Neural cell (in vitro differentiated cells): ENCODE measurements around the gene EXOC8. TPM values are rescaled to one million over a fixed set of nuclear protein-coding genes. Genes with fewer than 3 reads are reported as not detected.

Experiments used
- H2AFZ ChIP-seq: fragments of 200-600, 300-800 bp; sonication (generic), shearing (Covaris generic); 2 replicates; pipeline ENCODE4 v1.6.0; 2014; ENCODE audit warnings: low read depth, mild to moderate bottlenecking, antibody characterized with exemption, low read length, moderate library complexity
- H3F3A ChIP-seq: fragments of 200-600 bp; shearing (Covaris generic); 2 replicates; pipeline ENCODE4 v1.6.1; 2016; ENCODE audit warnings: mild to moderate bottlenecking, moderate library complexity, mixed read lengths, antibody characterized with exemption, low read length; ENCODE audit not compliant: insufficient read depth, poor library complexity, severe bottlenecking
- H3K27ac ChIP-seq: fragments of 200-600, 300-800 bp; sonication (generic), shearing (Covaris generic); 2 replicates; pipeline ENCODE4 v1.5.1; 2014; ENCODE audit warnings: mild to moderate bottlenecking, low read length, moderate library complexity
- H3K27me3 ChIP-seq: fragments of 300-800, 200-600 bp; sonication (generic), shearing (Covaris generic); 2 replicates; pipeline ENCODE4 v1.6.0; 2014; ENCODE audit warnings: mild to moderate bottlenecking, low read depth, low read length, moderate library complexity; ENCODE audit not compliant: insufficient read depth
- H3K36me3 ChIP-seq: fragments of 300-800, 200-600 bp; sonication (generic), shearing (Covaris generic); 2 replicates; pipeline ENCODE4 v1.5.1; 2014; ENCODE audit warnings: mild to moderate bottlenecking, antibody characterized with exemption, low read length, moderate library complexity; ENCODE audit not compliant: insufficient read depth
- H3K4me2 ChIP-seq: fragments of 300-800, 200-600 bp; sonication (generic), shearing (Covaris generic); 2 replicates; pipeline ENCODE4 v1.6.0; 2014; ENCODE audit warnings: mild to moderate bottlenecking, low read length
- H3K4me3 ChIP-seq: fragments of 300-800, 200-600 bp; sonication (generic), shearing (Covaris generic); 2 replicates; pipeline ENCODE4 v1.5.1; 2014; ENCODE audit warnings: mild to moderate bottlenecking, low read length, moderate library complexity
- H3K79me2 ChIP-seq: fragments of 200-600 bp; shearing (Covaris generic); replicated peaks from 2 replicates; pipeline ENCODE4 v1.6.0; 2014; ENCODE audit warnings: mild to moderate bottlenecking, low read length, moderate library complexity; ENCODE audit not compliant: insufficient read depth
- H3K9ac ChIP-seq: fragments of 300-800, 200-600 bp; sonication (generic), shearing (Covaris generic); 2 replicates; pipeline ENCODE4 v1.6.1; 2016; ENCODE audit warnings: mild to moderate bottlenecking, low read length, mixed read lengths
- H3K9me2 ChIP-seq: fragments of 200-600 bp; shearing (Covaris generic); 2 replicates; pipeline ENCODE4 v1.6.1; 2016; ENCODE audit warnings: mild to moderate bottlenecking, low read length, mixed read lengths; ENCODE audit not compliant: insufficient read depth
- H3K9me3 ChIP-seq: fragments of 200-600, 300-800 bp; sonication (generic), shearing (Covaris generic); 2 replicates; pipeline ENCODE4 v1.6.1; 2016; ENCODE audit warnings: mild to moderate bottlenecking, mixed run types, low read length, moderate library complexity, mixed read lengths
- H4K20me1 ChIP-seq: fragments of 200-600 bp; shearing (Covaris generic); 2 replicates; pipeline ENCODE4 v1.6.1; 2016; ENCODE audit warnings: mild to moderate bottlenecking, mixed run types; ENCODE audit not compliant: insufficient read depth
- EP300 ChIP-seq: fragments of 450-650 bp; conservative IDR thresholded peaks from 2 replicates; pipeline ENCODE4 v1.6.1; 2014; ENCODE audit warnings: antibody characterized with exemption, mild to moderate bottlenecking, moderate library complexity; ENCODE audit not compliant: poor library complexity, severe bottlenecking
- EZH2 ChIP-seq: fragments of 200-600, 300-800 bp; shearing (Covaris generic), sonication (generic); IDR thresholded peaks from 2 replicates; pipeline ENCODE4 v1.6.1; 2014; ENCODE audit warnings: antibody characterized with exemption, low read length, borderline replicate concordance, mild to moderate bottlenecking; ENCODE audit not compliant: insufficient read depth, poor library complexity, severe bottlenecking
- MXI1 ChIP-seq: fragments of 450-650 bp; conservative IDR thresholded peaks from 2 replicates; pipeline ENCODE4 v1.6.1; 2014; ENCODE audit warnings: antibody characterized with exemption, mild to moderate bottlenecking; ENCODE audit not compliant: poor library complexity, severe bottlenecking
- POLR2AphosphoS5 ChIP-seq: IDR thresholded peaks from 2 replicates; pipeline ENCODE4 v1.6.1; 2012
- RAD21 ChIP-seq: fragments of 450-650 bp; conservative IDR thresholded peaks from 2 replicates; pipeline ENCODE4 v1.6.1; 2014; ENCODE audit warnings: antibody characterized with exemption, mild to moderate bottlenecking, moderate library complexity
- REST ChIP-seq: IDR thresholded peaks from 2 replicates; pipeline ENCODE4 v1.6.1; 2012; ENCODE audit warnings: borderline replicate concordance
- SMC3 ChIP-seq: fragments of 450-650 bp; conservative IDR thresholded peaks from 2 replicates; pipeline ENCODE4 v1.6.1; 2014; ENCODE audit warnings: antibody characterized with exemption, mild to moderate bottlenecking, moderate library complexity; ENCODE audit not compliant: poor library complexity
- TAF1 ChIP-seq: IDR thresholded peaks from 2 replicates; pipeline ENCODE4 v1.6.1; 2012; ENCODE audit warnings: low read depth
- polyA plus RNA-seq: library from polyadenylated mRNA; depleted of rRNA; stranded (reverse); fragments of >200 nt; gene quantifications from 2 replicates; pipeline ENCODE4 v1.2.3, GENCODE V29; 2014
- TF ChIP-seq, protein P1 (sequence below): fragments of 450-650 bp; IDR thresholded peaks from 2 replicates; pipeline ENCODE4 v1.5.1; 2014; ENCODE audit warnings: antibody characterized with exemption, mild to moderate bottlenecking, moderate library complexity; ENCODE audit not compliant: poor library complexity, severe bottlenecking

EXOC8 gene
- polyA plus RNA-seq, 1 donor from 2014 or later, result 12.9 TPM

DNA sequence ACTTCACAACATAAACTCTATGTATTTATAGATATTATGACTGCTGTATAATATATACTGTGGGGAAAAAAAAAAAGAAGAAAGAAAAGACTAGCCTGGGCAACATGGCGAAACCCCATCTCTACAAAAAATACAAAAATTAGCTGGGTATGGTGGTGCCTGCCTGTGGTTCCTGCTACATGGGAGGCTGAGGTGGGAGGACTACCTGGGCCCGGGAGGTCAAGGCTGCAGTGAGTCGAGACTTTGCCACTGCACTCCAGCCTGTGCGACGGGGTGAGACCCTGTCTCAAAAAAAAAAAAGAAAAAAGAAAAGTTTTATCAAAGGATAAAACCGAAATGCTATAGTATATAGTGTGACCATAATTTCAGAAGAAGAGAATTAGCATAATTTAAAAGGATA, 2.7 kb downstream of the EXOC8 start:
- H3K36me3 ChIP-seq, result no peaks in the 10 kb centered on the region
- H3F3A ChIP-seq, result peaks cover 7% of the 10 kb centered on the region
- no peak overlapping the region for H3K9ac ChIP-seq
- H3K27ac ChIP-seq, result no peak overlapping the region
- H2AFZ ChIP-seq, result no peak overlapping the region
- H4K20me1 ChIP-seq, result peaks cover 3% of the 10 kb centered on the region
- no peaks in the 10 kb centered on the region for H3K27me3 ChIP-seq
- H3K79me2 ChIP-seq, result peaks cover 57% of the 10 kb centered on the region
- peak overlapping the region; percentile 99 for H3K4me2 ChIP-seq
- H3K4me3 ChIP-seq, result peak overlapping the region; percentile 85
- no peak for TF ChIP-seq EP300
- no peak for TF ChIP-seq REST
- no peak for TF ChIP-seq SMC3
- no peak for TF ChIP-seq EZH2
- no peak for TF ChIP-seq POLR2AphosphoS5
- TF ChIP-seq RAD21, result no peak
- TF ChIP-seq MXI1, result no peak
- TF ChIP-seq, protein P1, sequence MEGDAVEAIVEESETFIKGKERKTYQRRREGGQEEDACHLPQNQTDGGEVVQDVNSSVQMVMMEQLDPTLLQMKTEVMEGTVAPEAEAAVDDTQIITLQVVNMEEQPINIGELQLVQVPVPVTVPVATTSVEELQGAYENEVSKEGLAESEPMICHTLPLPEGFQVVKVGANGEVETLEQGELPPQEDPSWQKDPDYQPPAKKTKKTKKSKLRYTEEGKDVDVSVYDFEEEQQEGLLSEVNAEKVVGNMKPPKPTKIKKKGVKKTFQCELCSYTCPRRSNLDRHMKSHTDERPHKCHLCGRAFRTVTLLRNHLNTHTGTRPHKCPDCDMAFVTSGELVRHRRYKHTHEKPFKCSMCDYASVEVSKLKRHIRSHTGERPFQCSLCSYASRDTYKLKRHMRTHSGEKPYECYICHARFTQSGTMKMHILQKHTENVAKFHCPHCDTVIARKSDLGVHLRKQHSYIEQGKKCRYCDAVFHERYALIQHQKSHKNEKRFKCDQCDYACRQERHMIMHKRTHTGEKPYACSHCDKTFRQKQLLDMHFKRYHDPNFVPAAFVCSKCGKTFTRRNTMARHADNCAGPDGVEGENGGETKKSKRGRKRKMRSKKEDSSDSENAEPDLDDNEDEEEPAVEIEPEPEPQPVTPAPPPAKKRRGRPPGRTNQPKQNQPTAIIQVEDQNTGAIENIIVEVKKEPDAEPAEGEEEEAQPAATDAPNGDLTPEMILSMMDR, result no peak
- no peak for TF ChIP-seq TAF1
- no peaks in the 10 kb centered on the region for H3K9me2 ChIP-seq
- no peaks in the 10 kb centered on the region for H3K9me3 ChIP-seq

DNA sequence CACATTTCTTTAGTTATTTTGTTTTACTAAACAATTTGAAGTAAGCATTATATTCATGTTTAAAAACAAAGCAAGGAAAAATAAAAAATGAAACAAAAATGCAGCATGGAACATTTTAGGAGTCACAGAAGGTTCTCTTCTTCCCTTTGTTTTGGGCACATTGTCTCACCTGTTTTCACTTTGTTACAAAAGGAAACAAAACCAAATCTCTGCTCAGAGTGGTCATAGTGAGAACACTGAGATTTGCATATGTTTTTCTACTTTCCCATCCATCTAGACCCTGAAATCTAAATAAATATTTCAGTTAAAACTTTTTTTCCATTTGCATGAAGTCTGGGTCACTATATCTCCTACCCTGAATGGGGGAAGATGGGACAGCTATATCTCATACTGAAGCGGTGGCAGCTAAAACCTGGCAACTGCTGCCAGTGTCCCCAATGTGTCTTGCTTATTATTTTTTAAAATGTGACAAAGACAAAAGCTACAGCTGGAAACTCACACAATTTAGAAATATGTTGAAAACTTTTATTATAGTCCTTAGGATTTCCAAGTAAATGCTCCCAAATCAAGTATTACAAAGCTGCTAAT, 3.5 kb downstream of the EXOC8 start:
- Histone ChIP-seq H3F3A (peaks cover 7% of the 10 kb centered on the region), H3K9me2 (no peaks in the 10 kb centered on the region), H3K9me3 (no peaks in the 10 kb centered on the region), H3K27ac (no peak overlapping the region), H3K9ac (peak overlapping the region; percentile 14), H4K20me1 (peaks cover 3% of the 10 kb centered on the region), H3K36me3 (no peaks in the 10 kb centered on the region), H2AFZ (no peak overlapping the region), H3K79me2 (peaks cover 49% of the 10 kb centered on the region), H3K27me3 (no peaks in the 10 kb centered on the region), H3K4me2 (peak overlapping the region; percentile 99), H3K4me3 (peak overlapping the region; percentile 85)
- TF ChIP-seq EZH2 (no peak), EP300 (no peak), SMC3 (no peak), RAD21 (no peak), POLR2AphosphoS5 (no peak), TAF1 (no peak), MXI1 (no peak), REST (no peak)
- TF ChIP-seq, protein P1, result no peak
